ENCODE measurements around the gene TUBA8. TPM values are rescaled to one million over a fixed set of nuclear protein-coding genes. Genes with fewer than 3 reads are reported as not detected.

Gene TUBA8
- total RNA-seq, 1 experiment from 2014 or later: 1.3 TPM

GRCh38 chr22:18067121-18067520, 43.5 kb upstream of the TUBA8 start:
- ATAC-seq: no peak
- TF ChIP-seq POLR2AphosphoS5 (IDR thresholded peaks at IDR 0.05; ENCODE audit: low read depth, low read length) (no peak), CTCF (IDR thresholded peaks at IDR 0.05) (no peak), SIN3A (IDR thresholded peaks at IDR 0.05; ENCODE audit: borderline replicate concordance, insufficient read depth, low read depth, low read length) (no peak), TCF7L2 (IDR thresholded peaks at IDR 0.05; ENCODE audit: low read depth, low read length) (no peak)
- TF ChIP-seq, protein P1, sequence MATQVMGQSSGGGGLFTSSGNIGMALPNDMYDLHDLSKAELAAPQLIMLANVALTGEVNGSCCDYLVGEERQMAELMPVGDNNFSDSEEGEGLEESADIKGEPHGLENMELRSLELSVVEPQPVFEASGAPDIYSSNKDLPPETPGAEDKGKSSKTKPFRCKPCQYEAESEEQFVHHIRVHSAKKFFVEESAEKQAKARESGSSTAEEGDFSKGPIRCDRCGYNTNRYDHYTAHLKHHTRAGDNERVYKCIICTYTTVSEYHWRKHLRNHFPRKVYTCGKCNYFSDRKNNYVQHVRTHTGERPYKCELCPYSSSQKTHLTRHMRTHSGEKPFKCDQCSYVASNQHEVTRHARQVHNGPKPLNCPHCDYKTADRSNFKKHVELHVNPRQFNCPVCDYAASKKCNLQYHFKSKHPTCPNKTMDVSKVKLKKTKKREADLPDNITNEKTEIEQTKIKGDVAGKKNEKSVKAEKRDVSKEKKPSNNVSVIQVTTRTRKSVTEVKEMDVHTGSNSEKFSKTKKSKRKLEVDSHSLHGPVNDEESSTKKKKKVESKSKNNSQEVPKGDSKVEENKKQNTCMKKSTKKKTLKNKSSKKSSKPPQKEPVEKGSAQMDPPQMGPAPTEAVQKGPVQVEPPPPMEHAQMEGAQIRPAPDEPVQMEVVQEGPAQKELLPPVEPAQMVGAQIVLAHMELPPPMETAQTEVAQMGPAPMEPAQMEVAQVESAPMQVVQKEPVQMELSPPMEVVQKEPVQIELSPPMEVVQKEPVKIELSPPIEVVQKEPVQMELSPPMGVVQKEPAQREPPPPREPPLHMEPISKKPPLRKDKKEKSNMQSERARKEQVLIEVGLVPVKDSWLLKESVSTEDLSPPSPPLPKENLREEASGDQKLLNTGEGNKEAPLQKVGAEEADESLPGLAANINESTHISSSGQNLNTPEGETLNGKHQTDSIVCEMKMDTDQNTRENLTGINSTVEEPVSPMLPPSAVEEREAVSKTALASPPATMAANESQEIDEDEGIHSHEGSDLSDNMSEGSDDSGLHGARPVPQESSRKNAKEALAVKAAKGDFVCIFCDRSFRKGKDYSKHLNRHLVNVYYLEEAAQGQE (IDR thresholded peaks at IDR 0.05; ENCODE audit: insufficient read depth in 1 of 2, low read depth in 2 of 2, low read length in 1 of 2): no peak
- no peaks in the 10 kb centered on the region for H3K9me3 ChIP-seq (ENCODE audit: control insufficient read depth, insufficient read depth, low read depth, low read length)
- intact Hi-C loops (cut with micrococcal nuclease; ENCODE audit: unreplicated experiment) (no loop called here), in situ Hi-C loops (cut with HindIII; ENCODE audit: low pct_unique_long_range_greater_than_20kb, low sequenced_read_pairs) (no loop called here)
- no peak for DNase-seq (ENCODE audit: low read depth, low spot score)
- H3K4me3 ChIP-seq (ENCODE audit: low read depth in 2 of 2, low read length in 2 of 2): no peak overlapping the region
- no peaks in the 10 kb centered on the region for H3K4me1 ChIP-seq (ENCODE audit: control insufficient read depth, insufficient read depth, low read length)
- POLR2A ChIA-PET: no interaction called here
- H3K27me3 ChIP-seq (ENCODE audit: control insufficient read depth, insufficient read depth, low read length): no peaks in the 10 kb centered on the region
- no peak overlapping the region for H3K27ac ChIP-seq (ENCODE audit: low read length)
- BruUV-seq (replicated peaks): no TSS peak
- no peaks in the 10 kb centered on the region for H3K36me3 ChIP-seq (ENCODE audit: control insufficient read depth, insufficient read depth, low read length)
- CTCF ChIA-PET: no interaction called here

DNA sequence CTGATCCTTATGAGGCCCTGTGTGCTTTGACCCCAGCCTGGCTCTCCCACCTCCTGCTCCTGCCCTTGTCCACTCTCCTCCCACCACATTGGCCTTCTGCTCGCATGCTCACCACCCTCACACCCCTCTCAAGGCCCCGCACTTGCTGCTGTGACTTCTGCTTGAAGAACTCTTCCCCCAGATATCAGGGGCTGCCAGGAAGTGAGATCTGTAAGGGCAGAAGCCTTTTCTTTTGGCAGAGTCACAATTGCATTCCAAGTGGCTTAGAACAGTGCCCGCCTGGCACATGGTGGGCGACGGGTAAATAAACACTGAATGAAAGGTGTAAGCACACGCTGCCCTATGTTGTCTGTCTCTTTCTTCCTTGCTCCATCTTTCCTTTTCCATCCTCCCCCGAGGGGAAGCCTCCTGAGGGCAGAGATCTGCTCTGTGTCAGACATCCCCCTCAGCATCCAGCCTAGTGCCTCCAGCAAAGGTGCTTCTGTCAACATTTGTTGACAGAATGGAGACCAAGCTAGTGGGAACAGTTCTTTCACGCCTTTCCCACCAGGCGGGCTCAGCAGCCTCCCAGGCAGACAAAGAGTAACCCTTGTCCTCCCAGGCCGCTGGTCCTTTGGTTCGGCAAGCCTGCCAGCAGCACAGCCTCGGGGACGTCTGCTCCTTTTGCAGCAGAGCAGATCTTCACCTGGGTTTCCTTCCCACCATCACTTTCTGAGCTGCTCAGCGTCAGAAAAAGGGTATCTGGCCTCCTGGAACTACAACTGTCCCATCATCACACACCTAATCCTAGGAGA, 42.9 kb upstream of the TUBA8 start:
- H3K36me3 ChIP-seq (ENCODE audit: control insufficient read depth, insufficient read depth, low read length): no peaks in the 10 kb centered on the region
- ATAC-seq (no peak), DNase-seq (ENCODE audit: low read depth, low spot score) (no peak)
- H3K9me3 ChIP-seq (ENCODE audit: control insufficient read depth, insufficient read depth, low read depth, low read length): no peaks in the 10 kb centered on the region
- in situ Hi-C loops (cut with HindIII; ENCODE audit: low pct_unique_long_range_greater_than_20kb, low sequenced_read_pairs) (no loop called here), intact Hi-C loops (cut with micrococcal nuclease; ENCODE audit: unreplicated experiment) (no loop called here)
- no peak for TF ChIP-seq SIN3A (IDR thresholded peaks at IDR 0.05; ENCODE audit: borderline replicate concordance, insufficient read depth, low read depth, low read length)
- TF ChIP-seq, protein P1 (IDR thresholded peaks at IDR 0.05; ENCODE audit: insufficient read depth in 1 of 2, low read depth in 2 of 2, low read length in 1 of 2): no peak
- no peak for TF ChIP-seq TCF7L2 (IDR thresholded peaks at IDR 0.05; ENCODE audit: low read depth, low read length)
- no peak for TF ChIP-seq POLR2AphosphoS5 (IDR thresholded peaks at IDR 0.05; ENCODE audit: low read depth, low read length)
- TF ChIP-seq CTCF (IDR thresholded peaks at IDR 0.05): no peak
- no peak overlapping the region for H3K4me3 ChIP-seq (ENCODE audit: low read depth in 2 of 2, low read length in 2 of 2)
- ChIA-PET POLR2A (no interaction called here), CTCF (no interaction called here)
- H3K27ac ChIP-seq (ENCODE audit: low read length): no peak overlapping the region
- no peaks in the 10 kb centered on the region for H3K4me1 ChIP-seq (ENCODE audit: control insufficient read depth, insufficient read depth, low read length)
- no peaks in the 10 kb centered on the region for H3K27me3 ChIP-seq (ENCODE audit: control insufficient read depth, insufficient read depth, low read length)
- BruUV-seq (replicated peaks): no TSS peak
